ENCODE data around the gene CEACAM18.

Gene CEACAM18

GRCh38 chr19:51539821-51540366 lies 61.6 kb downstream of the CEACAM18 start:
- DNase-seq = no peak
